ENCODE results near the gene CATSPERZ.
A peak's percentile ranks its signal among the peaks of the same experiment; 100 is the strongest.
"Not testable (repeated sequence)": the region's sequence is repeated elsewhere in the genome, so short reads cannot be mapped to it uniquely, and the experiment has no call there.

Gene CATSPERZ

DNA sequence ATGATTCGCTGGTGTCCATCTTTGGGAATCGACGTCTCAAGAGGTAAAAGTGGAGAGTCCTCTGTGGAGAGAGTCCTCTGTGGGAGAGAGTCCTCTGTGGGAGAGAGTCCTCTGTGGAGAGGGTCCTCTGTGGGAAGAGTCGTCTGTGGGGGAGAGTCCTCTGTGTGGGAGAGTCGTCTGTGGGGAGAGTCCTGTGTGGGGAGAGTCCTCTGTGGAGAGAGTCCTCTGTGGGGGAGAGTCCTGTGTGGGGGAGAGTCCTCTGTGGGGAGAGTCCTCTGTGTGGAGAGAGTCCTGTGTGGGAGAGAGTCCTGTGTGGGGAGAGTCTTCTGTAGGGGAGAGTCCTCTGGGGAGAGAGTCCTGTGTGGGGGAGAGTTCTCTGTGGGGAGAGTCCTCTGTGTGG lies 20.9 kb downstream of the CATSPERZ start:
- no peak for DNase-seq

DNA sequence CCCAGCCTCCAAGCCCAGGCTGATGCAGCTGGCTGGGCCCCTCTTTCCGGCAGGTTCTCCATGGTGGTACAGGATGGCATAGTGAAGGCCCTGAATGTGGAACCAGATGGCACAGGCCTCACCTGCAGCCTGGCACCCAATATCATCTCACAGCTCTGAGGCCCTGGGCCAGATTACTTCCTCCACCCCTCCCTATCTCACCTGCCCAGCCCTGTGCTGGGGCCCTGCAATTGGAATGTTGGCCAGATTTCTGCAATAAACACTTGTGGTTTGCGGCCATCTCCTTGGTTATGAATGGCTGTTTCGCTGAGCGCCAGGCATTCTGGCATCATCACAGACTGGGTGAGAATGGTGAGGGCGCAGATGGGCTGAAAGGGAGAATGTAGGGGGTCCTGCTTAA lies 21.4 kb downstream of the CATSPERZ start:
- no peak for DNase-seq

DNA sequence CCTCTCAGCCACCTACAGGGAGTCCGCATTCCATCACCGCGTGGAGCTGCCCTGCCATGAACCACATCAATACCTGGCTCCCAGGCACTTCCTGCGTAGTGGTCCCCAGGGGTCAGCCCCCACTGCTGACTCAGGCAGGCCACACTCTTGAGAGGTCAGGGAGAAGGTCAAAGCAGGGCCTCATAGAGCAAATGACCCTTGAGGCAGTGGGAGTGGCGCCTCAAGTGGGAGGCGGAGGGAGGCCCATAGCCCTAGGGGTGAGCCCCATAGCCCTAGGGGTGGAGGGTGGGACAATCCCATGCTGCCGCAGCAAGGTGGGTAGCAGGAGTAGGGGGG lies 22.7 kb downstream of the CATSPERZ start:
- DNase-seq, result no peak

DNA sequence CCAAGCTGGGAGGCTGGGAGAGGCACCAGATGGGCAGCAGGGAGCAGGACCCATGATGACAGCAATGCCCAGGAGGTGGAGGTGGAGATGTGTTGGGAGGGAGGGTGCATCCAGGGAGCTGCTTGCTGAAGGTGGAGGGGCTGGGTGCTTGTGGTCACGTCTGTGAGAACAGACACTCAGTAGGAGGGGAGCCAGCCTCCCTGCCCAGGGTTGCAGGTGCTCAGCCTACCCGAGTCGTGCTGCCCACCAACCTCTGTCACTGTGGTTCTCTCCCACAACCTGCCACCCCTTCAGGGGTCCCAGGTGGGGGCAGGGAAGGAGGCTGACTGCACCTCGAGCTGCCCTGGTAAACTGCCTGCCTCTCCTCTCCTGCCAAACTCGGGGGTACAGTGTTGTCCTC lies 23.2 kb downstream of the CATSPERZ start:
- DNase-seq, result no peak

DNA sequence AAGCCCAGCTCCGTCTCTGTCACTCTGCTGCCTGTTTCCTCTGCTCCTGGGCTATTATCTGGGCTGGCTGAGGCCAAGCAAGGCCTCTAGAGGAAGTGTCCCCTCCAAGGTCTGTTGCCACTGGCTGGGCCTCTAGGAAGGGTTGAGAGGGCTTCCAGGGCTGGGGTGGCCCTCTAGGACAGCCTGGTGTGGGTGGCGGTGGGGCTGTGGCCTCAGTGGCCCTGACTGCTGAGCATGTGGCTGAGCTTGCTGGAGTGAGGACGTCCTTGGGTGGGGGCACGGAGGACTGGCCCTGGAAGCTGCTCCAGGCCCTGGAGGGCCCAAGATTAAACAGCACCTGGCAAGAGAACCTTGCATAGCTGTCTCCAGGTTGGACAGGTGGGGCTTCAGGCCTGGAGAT lies 23.8 kb downstream of the CATSPERZ start:
- not testable (repeated sequence) for DNase-seq

DNA sequence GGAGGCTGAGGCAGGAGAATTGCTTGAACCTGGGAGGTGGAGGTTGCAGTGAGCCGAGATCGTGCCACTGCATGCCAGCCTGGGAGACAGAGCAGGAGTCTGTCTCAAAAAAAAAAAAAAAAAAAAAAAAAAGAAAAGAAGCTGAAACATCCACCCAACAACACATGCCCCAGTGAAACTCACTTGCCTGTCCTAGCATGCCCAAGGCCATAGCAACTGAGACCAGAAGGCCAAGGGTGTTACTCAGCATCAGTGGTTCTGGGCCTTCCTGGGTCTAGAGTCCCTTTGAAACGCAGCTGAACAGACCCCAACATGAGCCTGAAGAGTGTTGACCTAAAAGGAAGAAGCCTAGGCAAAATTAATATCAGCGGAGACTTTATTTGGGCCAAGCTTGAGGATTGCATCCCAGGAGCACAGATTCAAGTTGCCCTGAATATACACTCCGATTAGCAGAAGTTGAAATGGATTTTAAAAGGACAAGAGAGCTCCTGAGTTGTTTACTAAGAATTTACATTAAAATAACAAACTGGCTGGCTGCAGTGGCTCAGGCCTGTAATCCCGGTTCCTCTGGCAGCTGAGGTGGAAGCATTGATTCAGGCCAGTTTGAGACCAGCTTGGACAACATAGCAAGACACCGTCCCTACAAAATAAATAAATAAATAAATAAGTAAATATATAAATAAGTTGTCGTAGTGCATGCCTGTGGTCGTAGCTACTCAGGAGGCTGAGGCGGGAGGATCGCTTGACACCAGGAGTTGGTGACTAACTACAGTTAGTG lies 24.7 kb downstream of the CATSPERZ start:
- DNase-seq, result peak in 1 of 3 experiments; percentile 13

DNA sequence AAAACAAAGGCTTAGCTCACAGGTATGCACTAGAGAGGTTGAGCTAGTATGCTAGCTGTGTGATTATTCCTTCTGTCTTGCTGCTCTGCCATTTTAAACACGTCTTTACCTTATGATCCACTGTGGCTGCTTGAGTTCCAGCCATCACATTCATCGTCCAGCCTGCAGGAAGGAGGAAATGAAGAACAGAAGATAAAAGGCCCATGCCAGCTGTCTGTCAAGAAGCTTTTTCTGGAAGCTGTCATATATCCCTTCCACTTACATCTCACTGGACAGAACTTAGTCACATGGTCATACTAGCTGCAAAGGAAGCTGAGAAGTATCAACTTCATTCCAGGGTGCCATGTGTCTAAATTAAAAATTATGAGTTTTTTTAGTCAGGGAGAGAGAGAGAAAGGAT lies 27.2 kb downstream of the CATSPERZ start:
- DNase-seq, result no peak

DNA sequence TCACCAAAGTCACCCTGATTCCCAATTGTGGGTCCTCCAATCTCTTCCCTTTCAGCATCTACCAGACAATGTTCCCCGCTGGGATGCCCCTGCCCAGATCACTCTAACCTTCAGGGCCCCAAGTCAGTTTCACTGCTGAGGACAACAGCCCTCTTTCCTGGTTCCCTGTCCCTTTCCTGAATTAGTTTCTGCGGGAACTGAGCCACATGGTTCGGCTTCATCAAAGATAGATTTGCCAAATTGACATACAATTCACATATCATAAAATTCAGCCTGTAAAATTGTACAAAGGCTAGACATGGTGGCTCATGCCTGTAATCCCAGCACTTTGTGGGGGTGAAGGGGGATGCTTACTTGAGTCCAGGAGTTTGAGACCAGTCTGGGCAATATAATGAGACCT lies 27.8 kb downstream of the CATSPERZ start:
- no peak for DNase-seq

DNA sequence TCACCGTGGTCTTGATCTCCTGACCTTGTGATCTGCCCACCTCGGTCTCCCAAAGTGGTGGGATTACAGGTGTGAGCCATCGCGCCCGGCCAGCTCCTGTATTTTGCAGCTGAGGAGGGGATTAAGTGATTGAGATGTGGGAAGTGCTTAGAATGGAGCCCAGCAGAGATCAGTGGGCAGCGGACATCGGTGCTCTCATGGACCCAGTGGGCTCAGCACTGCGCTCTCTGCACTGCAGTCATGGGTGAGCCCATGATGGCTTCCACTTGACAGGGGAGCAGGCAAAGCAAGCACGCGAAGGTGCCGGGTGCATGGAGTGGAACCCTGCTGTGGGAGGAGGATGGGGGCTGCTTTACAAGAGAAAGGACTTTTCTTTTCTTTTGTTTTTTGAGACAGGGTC lies 30.7 kb downstream of the CATSPERZ start:
- DNase-seq, result no peak

DNA sequence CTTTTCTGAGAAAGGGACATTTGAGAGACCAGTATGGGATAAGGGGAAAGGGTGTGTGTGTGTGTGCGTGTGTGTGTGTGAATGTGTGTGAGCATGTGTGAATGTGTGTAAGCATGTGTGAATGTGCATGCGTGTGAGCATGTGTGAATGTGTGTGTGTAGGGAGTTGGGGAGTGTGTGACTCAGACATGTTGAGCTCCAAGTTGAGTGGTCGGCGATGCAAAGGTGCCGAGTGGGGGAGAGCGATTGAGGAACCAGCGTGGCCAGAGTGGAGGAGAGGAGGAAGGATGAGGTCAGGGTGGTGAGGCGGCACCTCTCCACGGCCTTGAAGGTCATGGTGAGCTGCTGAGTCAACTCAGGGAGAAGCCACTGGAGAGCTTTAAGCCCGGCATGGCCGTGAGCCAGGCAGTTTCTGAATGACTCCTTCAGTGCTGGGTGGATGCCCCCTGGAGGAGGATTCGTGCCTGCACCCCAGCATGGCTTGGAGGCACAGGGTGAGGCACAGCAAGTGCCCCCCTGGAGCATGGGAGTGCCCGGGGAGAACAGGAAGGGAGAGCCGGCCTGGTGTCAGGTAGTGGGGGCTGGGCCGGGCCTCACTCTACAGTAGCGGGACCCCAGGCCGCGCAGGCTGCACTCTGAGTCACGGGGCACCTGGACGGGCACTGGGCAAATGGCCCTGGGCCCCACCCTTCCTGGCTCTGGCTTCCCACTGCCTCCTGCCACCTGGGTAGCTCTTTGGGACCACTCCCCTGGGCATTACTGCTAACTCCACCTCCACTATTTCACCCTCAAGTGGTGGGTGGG lies 31.6 kb downstream of the CATSPERZ start:
- peak in 1 of 3 experiments; percentile 12 for DNase-seq

DNA sequence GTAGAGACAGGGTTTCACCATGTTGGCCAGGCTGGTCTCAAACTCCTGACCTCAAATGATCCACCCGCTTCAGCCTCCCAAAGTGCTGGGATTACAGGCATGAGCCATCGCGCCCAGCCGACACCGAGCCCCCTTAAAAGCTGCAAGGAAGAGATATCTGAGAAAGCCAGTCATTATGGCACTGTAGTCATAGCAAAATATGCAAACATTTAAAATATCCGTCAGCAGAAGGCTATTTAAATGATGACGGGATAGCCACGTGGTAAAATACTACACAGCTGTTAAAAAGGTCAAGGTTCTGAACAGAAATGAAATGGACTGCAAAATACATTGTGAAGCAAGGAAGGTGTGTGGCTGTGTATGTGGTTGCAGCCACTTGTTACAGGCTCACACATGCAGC lies 33.4 kb downstream of the CATSPERZ start:
- no peak for DNase-seq

DNA sequence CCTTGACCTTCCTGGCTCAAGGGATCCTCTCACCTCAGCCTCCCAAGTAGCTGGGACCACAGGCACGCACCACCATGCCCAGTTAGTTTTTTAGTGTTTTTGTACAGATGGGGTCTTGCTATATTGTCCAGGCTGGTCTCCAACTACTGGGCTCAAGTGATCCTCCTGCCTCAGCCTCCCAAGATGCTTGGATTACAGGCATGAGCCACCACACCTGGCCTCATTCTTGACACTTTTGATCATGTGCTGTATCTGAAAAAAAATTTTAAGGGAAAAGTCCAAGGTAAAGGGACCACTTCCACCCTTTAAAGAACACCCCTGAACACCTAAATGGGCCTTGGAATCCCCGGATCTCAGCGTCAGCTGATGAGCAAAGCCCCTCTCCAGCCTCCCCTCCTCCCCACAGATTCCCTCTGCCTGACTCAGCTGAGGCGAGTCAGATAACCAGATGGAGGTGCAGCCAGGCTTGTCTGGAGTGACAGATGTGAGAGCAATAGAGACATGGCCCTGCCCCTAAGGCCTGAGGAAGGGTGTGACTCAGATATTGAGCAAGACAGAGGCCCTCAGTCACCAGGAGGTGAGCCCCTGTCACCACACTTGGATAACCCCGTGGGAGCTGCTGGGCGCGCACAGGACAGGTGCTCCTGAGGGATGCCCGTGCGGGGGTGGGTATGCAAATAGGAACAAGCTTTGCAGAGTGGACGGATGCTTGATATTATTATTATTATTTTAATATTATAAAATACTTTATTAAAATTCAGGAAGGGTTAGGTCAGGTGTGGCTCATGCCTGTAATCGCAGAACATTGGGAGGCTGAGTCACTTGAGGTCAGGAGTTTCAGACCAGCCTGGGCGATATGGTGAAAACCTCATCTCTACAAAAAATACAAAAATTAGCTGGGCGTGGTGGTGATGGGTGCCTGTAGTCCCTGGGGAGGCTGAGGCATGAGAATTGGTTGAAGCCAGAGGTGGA lies 34.9 kb downstream of the CATSPERZ start:
- peak; percentile 38 to 77 (median 48) for DNase-seq

DNA sequence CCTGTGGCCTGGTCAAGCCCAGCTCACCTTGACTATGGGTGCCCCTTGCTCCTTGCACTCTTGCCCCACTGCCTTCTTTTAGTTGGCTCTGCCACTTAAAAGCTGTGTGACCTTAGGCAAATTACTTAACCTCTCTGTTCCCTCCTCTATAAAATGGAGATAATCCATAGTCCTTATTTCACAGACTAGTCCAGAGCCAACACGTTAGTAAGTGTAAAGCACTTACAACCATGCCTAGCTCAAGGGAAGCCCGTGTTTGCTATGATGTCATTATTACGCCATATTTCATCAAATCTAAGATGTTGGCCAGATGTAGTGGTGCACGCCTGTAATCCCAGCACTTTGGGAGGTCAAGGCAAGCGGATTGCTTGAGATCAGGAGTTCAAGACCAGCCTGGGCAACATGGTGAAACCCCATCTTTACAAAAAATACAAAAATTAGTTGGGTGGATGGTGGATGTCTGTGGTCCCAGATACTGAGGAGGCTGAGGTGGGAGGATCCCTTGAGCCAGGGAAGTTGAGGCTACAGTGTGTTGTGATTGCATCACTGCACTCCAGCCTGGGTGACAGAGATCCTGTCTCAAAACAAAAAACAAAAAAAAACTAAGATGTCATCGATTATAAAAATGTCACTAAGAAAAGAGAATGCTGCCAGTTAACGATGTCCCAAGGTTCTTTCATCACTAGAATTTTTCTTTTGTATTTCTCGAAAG lies 37.5 kb downstream of the CATSPERZ start:
- no peak for DNase-seq

DNA sequence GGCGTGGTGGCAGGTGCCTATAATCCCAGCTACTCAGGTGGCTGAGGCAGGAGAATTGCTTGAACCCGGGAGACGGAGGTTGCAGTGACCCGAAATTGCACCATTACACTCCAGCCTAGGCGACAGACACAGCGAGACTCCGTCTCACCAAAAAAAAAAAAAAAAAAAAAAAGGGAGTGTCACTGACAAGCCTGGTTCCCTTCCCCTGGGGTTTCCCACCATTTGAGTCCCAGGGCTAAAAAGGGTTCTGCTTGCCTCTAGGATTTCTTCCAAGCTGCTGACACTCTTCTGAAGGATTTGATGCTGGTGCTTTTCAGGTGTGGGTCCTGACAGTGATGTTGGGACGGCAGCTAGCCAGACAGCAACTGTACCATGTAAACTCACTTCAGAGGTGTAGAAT lies 38.6 kb downstream of the CATSPERZ start:
- DNase-seq, result no peak

DNA sequence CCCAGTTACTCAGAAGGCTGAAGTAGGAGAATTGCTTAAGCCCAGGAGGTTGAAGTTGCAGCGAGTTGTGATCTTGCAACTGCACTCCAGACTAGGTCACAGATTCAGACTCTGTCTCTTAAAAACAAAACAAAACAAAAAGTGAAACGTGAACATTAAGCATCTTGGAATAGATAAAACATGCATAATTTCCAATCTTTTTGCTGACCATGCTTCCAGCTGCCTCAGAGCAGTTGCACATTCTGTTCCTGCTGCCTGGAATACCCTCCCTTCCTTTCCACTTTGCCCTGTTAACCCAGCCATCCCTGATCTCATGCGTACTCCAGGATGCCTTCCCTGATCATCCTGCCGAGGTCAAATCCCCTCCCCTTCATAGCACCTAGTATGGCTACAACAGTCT lies 39.1 kb downstream of the CATSPERZ start:
- no peak for DNase-seq

DNA sequence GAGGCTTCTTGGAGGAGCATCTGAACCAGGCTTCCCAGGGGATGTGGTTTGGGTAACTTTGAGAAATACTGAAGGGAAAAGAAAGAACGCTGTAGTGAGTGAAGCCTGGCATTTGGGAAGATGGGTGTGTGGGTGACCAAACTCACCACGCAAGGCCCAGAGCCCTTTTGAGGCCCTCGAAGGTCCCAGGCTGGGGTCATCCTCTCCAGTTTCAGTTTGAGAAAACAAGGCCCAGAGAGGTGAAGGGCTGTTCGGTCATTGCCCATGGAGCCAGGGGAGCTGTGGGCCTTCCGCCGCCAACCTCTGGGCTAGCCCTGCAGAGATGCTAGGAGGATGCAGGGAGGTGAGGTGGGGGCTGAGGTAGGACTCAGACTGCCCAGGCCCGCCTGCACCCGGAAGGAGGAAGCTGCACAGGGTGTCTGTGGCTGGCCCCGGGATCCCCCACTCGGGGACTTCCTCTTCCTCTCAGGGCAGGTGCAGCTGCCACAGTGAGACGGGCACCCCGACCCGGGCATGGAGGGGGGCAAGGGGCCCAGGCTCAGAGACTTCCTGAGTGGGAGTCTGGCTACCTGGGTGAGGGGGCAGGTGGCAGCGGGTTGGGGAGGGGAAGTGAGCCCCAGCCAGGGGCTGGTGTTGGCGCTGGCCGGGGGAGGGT lies 39.7 kb downstream of the CATSPERZ start, which contains the start of gene CCDC88B:
CCDC88B (plus strand) TSS at position 451 of the 655 bp plus-strand sequence; CDS start at position 514, 63 bp downstream.
- DNase-seq, result no peak

DNA sequence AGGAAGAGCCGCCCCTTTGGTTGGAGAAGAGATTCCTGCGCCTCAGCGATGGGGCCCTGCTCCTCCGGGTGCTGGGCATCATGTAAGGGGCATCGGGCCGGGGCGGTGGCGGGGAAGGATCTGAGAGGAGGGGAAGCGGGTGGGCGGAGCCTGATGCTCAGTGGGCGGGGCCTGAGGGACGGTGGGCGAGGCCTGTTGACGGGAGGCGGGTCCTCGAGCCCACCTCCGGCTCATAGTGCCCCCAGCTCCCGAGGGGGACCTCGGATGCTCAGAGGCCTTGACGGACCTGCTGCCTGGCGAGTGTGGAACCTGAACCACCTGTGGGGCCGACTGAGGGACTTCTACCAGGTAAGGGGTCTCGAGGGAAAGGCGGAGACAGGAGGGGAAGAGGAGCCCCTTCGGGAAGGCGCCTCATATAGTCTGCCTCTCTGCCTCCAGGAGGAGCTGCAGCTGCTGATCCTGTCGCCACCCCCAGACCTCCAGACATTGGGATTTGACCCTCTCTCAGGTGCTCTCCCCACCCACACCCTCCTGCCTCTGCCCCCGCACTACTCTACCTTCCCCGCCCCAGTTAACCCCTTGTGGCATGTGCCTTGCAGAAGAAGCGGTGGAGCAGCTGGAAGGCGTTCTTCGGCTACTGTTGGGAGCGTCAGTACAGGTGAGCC lies 40.6 kb downstream of the CATSPERZ start:
- no peak for DNase-seq

DNA sequence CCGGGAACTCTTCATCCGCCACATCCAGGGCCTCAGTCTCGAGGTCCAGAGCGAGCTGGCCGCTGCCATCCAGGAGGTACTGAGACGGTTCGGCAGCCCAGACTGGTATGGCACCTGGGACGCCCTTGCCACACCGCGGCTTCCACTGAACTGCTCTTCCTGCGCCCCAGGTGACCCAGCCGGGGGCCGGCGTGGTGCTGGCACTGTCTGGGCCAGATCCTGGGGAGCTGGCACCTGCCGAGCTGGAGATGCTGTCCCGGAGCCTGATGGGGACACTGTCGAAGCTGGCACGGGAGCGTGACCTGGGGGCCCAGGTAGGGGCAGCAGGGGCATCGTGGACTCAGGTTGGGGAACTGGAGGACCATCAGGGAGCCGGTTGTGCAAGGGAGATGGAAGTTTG lies 41.3 kb downstream of the CATSPERZ start:
- DNase-seq, result no peak

DNA sequence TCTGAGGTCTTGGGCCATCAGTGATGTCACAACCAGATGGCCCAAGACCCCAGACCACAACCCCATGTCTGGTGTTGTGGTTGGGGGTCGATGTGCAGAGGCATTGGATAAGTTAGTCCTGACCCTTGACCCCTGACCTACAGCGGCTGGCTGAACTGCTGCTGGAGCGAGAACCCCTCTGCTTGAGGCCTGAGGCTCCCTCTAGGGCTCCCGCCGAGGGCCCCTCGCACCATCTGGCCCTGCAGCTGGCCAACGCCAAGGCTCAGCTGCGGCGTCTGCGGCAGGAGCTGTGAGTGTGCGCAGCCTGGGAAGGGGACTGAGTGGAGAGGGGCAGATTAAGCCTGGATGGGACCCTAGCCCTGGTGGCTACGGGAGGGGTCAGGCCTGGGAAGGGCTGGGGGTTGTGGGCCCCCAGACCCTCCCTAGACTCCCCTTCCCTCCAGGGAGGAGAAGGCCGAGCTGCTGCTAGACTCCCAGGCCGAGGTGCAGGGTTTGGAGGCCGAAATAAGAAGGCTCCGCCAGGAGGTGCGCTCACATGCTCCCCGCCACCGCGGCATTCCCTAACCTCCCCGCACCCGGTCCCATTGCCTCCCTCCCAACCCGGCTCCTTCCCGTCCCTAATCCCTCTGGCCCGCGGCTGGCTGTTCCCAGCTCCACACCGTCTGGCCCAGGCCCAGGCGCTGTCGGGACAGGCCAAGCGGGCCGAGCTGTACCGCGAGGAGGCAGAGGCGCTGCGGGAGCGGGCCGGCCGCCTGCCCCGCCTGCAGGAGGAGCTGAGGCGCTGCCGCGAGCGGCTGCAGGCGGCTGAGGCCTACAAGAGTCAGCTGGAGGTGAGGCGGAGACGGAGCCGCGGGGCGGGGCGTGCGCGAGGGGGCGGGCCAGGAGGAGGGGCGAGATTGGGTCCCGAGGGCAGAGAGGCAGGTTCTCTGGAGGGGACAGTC lies 42.0 kb downstream of the CATSPERZ start:
- DNase-seq, result peak; percentile 75 to 88 (median 81)
